HFF-Myc (cell line): ENCODE data around the gene SLC16A6.

Source experiments
- DNase-seq: peaks from one replicate; pipeline ENCODE4 v3.0.0-alpha.2; 2011; ENCODE audit warnings: low read depth; ENCODE audit errors: extremely low read depth
- H3K4me3 ChIP-seq: replicated peaks from 2 replicates; pipeline ENCODE4 v1.5.1; 2011; ENCODE audit warnings: low read depth, mild to moderate bottlenecking, control low read depth, low read length
- TF ChIP-seq, protein P1 (sequence below): IDR thresholded peaks from 2 replicates; pipeline ENCODE4 v1.5.1; 2012; ENCODE audit warnings: mild to moderate bottlenecking, low read depth, low read length, control low read depth; ENCODE audit errors: missing control alignments

Gene SLC16A6

DNA sequence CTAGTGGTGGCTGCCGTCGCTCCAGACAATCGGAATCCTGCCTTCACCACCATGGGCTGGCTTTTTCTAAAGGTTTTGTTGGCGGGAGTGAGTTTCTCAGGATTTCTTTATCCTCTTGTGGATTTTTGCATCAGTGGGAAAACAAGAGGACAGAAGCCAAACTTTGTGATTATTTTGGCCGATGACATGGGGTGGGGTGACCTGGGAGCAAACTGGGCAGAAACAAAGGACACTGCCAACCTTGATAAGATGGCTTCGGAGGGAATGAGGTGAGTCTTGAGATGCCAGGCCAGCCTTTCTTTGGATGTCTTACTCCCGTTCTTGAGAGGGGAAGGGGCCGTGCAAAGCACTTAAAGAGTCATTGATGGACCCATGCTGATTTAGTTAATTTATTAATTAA, 16.5 kb upstream of the SLC16A6 start:
- TF ChIP-seq, protein P1, sequence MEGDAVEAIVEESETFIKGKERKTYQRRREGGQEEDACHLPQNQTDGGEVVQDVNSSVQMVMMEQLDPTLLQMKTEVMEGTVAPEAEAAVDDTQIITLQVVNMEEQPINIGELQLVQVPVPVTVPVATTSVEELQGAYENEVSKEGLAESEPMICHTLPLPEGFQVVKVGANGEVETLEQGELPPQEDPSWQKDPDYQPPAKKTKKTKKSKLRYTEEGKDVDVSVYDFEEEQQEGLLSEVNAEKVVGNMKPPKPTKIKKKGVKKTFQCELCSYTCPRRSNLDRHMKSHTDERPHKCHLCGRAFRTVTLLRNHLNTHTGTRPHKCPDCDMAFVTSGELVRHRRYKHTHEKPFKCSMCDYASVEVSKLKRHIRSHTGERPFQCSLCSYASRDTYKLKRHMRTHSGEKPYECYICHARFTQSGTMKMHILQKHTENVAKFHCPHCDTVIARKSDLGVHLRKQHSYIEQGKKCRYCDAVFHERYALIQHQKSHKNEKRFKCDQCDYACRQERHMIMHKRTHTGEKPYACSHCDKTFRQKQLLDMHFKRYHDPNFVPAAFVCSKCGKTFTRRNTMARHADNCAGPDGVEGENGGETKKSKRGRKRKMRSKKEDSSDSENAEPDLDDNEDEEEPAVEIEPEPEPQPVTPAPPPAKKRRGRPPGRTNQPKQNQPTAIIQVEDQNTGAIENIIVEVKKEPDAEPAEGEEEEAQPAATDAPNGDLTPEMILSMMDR: no peak
- no peak for DNase-seq
- H3K4me3 ChIP-seq: no peak overlapping the region

DNA sequence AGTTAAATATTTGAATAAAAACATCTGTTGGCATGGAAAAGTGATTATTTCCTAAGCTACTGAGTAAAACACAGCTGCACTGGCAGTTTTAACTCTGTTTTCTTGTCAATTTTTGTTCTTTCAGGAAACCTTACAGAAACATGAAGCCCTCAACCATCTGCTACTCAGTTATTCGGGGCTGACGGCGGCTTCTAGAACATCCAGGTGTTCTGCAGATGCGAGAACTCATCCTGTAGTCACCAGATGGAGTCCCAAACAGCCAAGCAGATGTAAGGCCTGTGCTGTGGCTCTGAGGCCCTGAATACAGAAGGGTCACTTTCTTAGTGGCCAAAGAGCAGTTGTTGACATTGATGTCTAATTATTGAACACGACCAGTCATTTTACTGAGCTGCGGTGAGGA, 15.9 kb upstream of the SLC16A6 start:
- H3K4me3 ChIP-seq: no peak overlapping the region
- DNase-seq: no peak
- TF ChIP-seq, protein P1: no peak

DNA sequence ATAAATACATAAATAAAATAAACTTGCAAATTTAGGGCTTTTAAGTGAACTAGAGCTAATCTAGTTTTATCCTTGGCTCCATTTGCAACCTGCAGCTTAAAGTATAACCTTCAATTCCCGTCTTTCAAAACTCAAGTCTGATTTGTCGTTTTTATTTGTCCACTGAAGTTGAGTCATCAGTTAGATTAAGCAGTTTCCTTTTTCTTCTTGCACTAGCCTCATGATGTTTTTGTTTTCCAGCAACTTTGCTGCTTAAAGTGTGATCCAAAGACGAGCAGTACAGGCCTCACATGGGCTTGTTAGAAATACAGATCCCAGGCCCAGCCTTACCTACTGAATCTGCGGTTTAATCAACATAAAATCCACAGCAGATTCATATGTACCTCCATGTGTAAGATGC, 14.2 kb upstream of the SLC16A6 start:
- TF ChIP-seq, protein P1: no peak
- no peak for DNase-seq

DNA sequence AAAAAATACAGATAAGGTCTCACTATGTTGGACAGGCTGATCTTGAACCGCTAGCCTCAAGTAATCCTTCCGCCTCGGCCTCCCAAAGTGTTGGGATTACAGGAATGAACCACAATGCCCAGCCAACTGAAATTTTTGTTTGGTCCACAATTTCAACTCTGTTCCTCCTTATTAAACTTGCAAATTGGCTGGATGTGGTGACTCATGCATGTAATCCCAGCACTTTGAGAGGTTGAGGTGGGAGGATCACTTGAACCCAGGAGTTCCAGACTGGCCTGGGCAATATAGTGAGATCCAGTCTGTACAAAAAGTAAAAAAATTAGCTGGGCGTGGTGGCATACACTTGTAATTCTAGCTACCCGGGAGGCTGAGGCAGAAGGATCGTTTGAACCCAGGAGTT, 13.8 kb upstream of the SLC16A6 start:
- no peak for DNase-seq
- TF ChIP-seq, protein P1: no peak
- no peak overlapping the region for H3K4me3 ChIP-seq

More for the DNA sequence above, 14.2 kb upstream of the SLC16A6 start:
- H3K4me3 ChIP-seq: no peak overlapping the region

DNA sequence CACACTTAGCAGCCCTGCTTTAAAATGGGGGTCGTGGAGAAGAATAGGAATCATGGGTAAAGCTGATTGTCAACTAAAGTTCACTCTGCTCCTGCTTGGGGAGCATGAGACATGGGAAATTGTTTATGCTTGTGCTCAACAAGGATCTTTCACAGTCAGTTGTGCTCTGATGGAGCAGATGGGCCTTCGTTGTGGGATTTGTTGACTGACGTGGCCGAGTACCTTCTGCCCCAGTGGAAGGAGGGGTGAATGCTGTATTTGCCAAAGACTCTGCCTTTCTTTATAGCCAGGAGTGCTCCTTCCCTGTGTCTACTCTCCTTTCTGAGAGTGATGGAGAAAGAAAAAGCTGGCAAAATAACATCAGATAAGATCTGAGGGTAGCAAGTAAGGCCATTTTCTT, 11.7 kb upstream of the SLC16A6 start:
- no peak overlapping the region for H3K4me3 ChIP-seq
- TF ChIP-seq, protein P1: no peak
- no peak for DNase-seq

DNA sequence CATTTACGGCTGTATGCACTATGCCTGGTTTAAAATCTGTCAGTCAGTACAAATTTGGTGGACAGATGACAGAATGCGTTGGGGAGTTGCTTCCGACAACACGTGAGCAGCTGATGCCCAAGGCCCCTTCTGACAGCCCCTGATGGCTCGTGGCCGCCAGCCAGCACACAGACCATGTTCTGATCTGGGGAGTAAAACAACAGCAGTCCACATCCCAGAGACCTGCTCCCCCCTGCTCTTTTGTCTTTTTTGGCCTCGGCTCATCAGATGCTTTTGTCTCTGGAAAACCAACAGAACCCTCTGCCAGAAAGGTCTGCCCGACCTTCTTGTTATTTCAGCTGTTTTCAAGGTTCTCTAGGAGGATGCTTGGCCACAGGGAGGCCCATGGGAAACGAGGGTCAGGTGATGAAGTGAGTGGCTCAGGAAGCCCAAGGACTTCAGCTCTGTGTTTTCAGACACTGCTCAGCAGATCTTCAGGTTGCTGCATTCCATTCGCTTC, 11.2 kb upstream of the SLC16A6 start:
- TF ChIP-seq, protein P1: no peak
- DNase-seq: no peak
- no peak overlapping the region for H3K4me3 ChIP-seq

DNA sequence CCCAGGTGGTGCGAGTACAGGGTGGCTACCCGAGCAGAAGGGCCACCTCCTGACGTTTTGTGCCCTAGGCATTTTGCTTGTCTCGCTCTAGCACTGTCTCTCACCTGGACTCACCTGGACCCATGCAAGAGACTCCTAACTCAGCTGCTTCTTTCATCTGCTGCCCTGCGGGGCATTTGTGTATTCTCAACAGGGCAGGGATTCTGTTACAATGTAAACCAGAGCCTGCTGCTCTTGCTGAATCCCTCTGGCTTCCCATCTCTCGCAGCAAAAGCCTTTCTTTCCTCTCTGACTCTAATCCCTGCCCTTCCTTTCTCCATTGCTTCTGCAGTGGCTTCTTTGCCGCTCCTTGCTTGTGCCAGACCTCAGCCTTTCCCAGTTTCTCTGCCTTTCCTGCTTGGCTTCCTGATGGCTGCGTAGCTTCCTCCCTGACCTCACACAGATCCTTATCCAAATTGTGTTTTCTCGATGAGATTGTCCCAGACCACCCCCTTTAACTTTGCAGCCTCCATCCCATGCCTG, 10.6 kb upstream of the SLC16A6 start:
- DNase-seq: no peak
- TF ChIP-seq, protein P1: no peak
- no peak overlapping the region for H3K4me3 ChIP-seq
